HG02870 (cell line): Measurements from ENCODE around the gene TPD52L2.
"Not testable (repeated sequence)": the region's sequence is repeated elsewhere in the genome, so short reads cannot be mapped to it uniquely, and the experiment has no call there.

Experiments used
- ATAC-seq: cut with Tn5 transposase; IDR thresholded peaks from one replicate; pipeline ENCODE4 v1.9.1; 2021; ENCODE audit warnings: mild to moderate bottlenecking, moderate library complexity; ENCODE audit not compliant: unreplicated experiment

The TPD52L2 gene

DNA sequence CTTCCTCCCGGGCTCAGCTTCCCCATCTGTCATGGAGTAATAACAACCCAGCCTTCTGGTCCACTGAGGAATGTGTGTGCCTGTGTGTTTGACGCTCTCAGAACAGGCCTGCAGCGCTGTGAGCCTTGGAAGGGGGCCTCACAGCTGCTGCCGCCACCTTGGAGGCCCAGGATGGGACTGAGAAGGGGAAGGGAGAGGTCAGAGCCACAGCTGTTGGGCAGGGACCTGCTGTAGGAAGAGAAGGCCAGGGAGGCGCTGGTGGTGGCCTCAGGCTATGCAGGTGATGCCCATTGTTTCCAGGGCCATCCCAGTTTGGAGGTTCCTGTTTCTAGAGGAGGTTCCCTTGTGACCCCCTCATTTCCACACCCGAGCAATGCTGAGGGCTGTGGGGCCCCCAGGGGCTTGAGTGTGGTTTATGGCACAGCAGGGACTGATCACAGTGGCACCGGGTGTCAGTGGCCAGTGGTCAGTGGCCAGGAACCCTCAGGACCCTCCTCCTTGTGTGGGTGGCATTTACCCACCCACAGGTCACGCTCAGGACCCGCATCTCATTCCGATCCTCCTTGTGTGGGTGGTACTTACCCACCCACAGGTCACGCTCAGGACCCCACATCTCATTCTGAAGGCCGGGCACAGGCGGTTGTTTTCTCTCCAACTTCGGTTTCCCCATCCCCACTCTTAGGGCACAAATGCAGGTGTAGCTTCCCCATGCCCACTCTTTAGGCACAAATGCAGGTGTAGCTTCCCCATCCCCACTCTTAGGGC, 14.0 kb downstream of the TPD52L2 start:
- no peak for ATAC-seq

DNA sequence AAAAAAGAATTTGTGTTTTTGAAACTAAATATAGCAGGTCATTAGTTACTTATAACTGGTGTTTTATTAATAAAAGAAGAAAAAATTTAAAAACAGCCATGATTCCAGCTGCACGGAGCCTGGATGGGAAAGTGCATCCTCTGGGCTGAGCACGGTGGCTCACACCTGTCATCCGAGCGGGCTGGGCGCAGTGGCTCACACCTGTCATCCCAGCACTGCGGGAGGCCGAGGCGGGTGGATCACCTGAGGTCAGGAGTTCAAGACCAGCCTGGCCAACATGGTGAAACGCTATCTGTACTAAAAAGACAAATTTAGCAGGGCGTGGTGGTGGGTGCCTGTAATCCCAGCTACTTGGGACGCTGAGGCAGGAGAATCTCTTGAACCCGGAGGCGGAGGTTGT, 15.8 kb downstream of the TPD52L2 start:
- ATAC-seq, result not testable (repeated sequence)

DNA sequence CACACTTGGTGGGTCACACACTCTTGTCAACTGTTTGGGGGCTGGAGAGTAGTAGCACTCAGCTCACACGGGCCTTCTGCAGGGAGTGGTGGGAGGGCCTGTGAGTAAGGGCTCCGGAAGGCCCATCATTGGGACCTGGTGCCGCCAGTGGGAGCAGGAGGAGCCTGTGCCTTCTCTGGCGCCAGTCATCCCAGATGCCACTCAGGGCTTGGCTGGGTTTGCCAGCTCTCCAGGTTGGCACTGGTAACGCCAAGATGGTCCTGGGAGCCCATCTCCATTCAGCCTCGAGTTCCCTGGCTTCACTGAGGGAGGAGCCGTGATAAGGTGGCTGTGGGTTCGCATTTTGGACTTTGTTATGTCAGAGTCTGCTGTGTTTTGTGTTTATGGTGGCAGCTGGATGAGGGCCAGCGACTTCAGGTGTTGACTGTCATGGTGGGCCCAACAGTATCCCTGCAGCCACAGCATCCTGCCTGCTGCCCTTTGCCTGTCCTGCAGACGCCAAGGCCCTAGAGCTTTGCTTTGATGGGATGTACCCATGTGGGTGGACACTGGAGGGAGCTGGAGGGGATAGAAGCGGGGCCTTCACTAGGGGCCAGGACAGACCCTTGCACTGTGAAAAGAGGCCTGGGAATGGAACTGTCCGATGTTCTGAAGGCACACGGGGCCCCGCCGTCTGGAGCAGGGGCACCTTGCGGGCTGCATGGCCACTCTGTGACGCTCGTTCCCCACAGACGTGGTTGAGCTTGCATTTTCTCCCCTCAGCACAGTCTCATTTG, 16.6 kb downstream of the TPD52L2 start:
- no peak for ATAC-seq

DNA sequence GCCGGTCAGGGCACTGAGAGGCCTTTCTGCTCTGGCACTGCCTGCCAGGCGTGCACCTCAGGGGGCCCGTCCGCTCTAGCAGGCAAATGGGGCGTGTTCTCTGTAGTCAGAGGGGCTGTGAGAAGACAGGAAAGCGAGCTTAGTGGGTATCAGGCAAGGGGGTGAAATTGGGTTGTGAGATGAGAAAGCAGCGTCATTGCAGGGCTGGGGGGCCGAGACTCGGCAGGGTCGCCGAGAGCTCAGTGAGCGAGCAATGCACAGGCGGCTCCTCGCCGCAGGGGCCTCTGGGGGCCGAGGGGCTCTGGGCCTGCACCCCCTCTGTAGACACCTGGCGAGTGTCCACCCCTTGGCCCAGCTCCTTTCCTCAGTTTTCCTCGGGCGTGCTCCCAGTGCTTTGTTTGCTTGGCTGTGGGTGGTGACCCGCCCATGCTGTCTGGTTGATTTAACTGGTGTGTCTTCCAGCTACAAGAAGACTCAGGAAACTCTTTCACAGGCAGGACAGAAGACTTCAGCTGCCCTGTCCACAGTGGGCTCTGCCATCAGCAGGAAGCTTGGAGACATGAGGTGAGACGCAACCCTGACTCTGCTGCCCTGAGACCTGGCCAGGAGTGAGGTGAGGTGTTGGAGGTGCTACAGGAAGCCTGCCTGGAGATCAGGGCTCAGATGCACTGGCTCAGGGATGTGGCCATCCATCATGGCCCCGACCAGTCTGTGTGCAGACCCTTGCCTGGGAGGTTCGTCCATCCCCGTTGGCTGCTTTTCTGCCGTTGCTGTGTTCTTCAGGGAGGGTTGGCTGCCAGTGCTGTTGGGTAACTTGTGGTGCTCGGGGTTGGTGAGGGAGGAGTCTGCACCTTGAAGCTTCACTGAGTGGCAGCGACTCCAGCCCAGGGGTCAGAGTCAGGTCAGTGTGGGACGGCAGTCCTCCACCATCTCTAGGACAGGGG, 17.5 kb downstream of the TPD52L2 start:
- ATAC-seq, result no peak

DNA sequence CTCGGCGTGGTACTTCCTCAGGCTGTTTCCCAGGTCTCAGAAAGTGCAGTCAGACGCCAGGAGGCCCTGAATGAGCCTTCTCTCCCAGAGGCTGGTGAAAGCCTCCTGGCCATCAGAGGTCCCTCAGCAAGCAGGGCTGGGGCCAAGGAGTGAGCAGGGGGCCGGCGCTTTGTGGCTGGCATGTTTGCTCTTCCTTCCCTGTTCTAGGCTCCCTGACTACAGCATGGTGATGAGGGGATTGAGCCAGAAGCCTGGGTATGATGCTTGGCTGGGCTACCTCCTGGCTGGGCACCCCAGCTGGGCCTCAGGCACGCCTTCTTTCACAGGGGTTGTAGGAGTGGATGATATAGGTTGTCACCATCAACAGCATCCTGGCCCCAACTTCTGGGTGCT, 18.1 kb downstream of the TPD52L2 start:
- ATAC-seq, result no peak

DNA sequence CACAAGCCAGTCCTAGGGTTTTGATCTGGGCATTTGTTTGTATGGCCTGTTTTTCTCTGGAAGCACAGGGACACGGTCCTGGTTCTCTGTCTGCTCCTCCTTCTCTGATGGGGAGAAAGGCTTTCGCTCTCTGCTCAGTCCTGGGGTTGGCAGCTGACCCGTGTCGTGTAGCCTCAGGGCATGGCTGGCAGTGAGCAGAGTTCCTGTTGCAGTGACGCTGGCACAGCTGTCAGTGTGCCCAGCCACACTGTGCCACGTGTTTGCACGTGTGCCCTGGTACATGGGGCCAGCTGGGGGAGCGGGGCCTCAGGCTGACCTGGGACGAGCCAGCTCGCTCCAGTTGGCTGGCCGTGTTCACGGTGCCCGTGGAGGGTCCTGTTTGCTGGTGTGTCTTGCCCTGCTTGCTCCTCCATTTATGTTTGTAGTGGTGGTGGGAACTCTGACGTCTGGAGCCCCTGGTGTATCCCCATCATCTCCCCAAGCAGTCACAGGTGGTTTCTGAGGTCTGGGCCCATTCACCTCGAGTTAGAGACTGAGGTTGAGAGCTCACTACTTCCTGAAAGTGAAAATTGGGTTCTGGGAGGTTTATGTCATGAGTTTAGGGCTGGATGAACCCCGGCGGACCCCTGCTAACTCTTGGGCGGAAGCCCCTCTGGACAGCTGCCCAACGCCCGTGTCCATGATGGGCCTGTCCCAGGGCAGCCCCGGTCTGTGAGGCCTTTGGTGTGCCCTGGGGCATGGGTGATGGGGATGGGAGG, 19.6 kb downstream of the TPD52L2 start:
- no peak for ATAC-seq

DNA sequence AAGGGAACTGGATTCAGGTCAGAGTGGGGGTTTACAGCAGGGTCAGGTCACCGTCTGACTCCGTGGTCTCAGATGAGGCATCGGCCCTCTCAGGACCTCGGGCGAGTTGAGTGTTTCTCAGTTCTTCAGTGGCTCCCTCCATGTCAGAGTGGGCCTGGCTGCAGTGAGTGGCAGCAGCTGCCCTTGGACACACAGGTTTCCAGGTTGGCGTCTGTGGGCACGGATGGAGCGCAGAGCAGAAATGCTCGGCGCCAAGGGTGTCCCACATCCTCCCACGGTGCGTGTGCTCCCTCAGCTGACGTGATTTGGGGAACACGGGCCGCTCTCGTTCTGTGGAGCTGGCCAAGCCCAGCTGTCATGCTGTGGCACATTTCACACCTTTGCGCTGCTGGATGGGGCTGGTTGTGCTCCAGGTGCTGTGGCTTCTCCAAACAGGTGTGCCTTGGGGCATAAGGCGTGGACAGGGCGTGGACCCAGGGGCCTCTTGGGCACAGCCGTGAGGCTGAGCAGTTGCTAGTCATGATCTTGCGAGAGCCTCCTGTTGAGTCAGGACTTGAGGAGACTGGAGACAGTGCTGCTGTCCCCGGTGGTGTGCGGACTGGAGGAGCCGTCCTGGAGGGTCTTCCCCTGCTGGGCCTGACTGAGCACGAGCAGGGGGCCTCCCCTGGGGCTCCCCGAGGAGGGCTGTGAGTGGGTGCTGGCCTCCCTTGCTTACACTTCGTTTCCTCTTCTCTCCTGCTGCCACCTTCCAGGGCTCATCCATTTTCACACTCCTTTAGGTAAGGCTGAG, 20.4 kb downstream of the TPD52L2 start:
- ATAC-seq, result no peak

DNA sequence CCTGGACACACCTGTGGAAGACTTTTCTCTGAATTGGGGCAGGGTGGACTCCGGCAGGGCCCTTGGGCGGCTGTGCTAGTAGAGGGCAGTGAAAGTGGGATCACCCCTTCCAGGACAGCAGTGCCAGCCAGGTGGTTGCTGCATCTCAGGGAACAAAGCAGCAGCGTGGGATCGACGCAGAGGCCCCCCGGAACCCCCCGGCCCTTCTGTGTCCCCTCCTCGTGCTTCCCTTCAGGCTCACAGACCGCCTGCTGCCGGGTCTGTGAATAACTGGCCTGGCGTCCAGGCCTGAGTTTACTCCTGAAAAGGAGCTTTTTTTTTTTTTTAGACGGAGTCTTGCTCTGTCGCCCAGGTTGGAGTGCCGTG, 21.0 kb downstream of the TPD52L2 start:
- ATAC-seq, result no peak

DNA sequence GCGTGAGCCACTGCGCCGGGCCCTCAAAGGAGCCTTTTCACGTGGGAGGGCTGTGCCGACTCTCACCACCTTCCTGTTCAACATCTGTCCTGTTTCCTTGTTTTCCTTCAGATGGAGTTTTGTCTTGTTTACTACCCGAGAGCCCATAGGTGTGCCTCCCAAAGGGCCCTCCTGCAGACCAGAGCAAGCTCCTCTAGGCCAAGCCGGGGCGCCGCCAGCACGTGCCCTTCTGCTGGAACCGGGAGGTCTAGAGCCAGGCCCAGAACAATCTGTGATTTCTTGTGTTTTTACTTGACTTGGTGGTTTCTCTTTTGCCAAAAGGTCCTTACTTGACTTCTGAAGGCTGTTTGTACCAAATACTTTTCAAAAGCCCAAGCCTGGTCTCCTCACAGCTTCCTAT, 21.9 kb downstream of the TPD52L2 start:
- no peak for ATAC-seq

DNA sequence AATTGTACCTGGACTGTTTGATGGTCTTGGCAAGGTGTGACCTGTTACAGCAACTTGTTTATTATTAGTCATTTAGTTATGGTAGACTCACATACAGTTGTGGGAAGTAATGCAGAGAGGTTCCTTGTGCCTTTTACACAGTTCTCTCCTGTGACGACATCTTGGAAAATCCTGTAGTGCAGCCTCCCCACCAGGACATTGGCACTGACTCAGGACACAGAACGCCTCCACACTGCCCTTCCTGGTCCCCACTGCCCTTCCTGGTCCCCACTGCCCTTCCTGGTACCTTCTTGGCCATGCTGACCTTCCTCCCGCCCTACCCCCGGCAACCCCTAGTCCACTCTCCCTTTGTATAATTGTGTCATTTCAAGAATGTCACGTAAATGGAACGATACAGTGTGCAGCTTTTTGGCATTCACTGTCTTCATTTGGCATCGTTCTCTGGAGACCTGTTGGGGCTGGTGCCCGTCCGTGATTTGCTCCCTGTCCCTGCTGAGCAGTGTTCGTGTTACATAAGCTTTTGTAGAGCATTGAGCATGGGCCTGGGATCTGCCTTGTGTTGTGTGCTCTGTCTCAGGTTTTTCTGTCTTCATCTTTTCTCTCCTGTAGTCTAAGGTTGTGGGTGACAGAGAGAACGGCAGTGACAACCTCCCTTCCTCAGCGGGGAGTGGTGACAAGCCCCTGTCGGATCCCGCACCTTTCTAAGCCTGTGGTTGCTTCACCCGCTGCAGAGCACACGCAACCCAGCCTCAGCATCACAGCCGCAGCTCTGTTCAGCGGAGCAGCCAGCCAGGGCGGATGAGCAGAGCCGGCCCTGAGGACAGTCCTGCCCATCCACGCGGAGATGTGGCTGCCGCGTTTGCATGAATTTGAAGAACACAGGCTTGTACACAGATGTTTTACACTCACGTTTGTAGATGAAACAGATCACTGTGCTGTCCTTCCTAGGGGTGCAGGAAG, 24.5 kb downstream of the TPD52L2 start:
- ATAC-seq, result no peak

DNA sequence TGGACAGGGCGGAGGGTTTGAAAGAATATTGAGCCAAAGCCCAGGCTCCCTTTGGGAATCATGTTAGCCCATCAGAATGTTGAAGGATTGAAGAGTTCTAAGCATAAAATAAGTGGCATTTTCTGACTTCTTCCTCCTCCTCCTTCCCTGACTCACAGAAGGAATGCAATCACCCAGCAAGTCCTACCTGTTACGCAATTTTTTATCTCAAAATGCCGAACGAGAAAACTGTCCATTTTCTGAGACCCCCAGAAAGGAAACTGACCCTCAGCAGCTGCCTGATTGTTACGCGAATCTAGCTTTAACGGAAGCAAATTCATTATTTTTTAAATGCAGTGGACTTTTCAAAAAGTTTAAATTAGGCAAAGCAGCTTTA, 25.1 kb downstream of the TPD52L2 start:
- no peak for ATAC-seq

DNA sequence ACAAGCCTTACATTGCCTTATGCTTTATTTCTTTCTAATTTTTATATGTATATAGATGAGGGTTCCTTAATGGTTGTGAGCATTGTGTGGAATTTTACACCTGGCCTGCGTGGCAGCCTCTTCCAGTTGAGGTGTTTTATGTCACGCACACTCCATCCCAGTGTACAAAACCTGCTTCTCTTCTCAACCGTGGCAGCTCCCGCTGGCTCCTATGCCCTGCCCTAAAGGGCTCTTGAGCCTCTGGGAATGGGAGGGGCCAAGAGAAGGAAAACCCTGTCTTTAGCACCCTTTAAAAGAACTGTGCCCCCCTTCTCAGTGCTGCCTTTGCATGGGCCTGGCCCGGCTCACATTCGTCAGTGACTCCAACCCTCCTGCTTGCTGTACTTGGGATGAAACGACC, 25.5 kb downstream of the TPD52L2 start:
- ATAC-seq, result no peak

DNA sequence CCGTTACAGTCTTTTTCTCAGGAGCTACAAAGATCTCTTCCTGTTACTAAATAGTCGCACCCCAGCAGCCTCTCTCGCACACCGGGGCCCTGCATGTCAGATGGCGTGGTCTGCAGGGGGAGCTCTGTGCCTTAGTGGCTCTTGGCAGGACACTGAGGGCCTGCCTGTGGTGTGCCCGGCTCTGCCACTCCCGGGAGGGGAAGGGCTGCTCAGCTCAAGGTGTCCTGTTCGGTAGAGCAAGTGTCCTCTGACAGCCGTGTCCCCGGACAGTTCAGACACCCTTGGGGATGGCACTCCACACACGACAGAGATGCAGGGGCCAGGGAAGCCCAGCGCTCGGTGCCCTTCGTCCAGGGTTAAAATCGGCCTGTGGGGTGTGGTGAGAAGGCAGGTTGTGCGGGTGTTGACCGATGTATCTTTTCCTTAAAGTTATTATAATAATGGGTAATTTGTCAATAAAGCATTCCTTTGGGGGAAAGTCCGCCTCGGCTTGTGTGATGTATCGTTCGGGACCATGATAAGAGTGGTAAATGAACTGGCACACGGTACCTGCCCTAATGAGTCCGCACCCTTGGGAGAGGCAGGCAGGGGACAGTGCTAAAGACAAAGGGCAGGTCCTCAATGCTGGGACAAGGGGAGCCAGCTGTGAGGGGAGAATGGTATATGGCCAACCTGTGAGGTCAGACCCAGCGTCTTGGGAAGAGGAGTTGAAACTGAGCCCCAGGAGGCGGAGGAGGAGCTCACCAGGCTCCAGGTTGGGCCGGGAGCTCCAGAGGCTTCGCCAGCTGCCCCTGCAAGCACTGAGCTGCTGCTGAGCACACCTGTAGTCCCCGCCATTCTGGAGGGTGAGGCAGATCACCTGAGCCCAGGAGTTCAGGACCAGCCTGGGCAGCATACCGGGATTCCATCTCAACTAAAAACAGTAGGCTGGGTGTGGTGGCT, 26.3 kb downstream of the TPD52L2 start:
- no peak for ATAC-seq

DNA sequence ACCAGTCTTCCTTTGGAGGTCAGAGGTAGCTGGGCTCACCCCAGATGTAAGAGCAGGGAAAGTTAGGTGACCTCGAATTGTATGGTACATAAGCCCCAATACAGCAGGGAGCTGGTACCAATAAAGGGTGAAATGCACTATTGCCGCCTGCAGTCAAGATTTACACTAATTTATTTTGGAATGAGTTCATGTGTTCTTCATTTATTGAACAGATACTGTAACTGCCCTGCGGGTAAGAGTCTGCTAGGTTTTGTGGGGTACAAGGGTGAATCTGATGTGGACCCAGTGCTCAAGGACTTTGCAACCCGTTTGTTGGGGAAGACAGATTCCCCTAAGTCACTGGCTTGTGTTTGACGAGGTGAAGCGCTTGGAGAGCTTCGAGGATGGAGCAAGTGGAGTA, 27.3 kb downstream of the TPD52L2 start:
- ATAC-seq, result no peak

DNA sequence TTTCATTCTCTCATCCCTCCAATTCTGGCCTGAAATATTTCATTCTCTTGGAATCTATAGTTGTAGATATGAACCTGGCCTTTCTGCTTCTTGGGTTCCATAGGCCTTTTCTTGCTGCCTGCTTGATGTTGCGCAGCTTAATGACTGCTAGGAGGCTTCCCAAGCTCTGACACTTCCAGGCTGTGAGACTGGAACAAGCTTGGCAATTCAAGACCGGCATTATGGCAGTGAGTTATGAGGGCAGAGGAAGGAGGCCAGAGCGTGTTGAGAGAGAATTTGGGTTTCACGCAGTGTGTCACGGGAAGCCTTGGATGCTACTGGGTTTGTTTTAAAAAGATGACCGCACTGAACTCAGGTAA, 28.9 kb downstream of the TPD52L2 start:
- no peak for ATAC-seq

DNA sequence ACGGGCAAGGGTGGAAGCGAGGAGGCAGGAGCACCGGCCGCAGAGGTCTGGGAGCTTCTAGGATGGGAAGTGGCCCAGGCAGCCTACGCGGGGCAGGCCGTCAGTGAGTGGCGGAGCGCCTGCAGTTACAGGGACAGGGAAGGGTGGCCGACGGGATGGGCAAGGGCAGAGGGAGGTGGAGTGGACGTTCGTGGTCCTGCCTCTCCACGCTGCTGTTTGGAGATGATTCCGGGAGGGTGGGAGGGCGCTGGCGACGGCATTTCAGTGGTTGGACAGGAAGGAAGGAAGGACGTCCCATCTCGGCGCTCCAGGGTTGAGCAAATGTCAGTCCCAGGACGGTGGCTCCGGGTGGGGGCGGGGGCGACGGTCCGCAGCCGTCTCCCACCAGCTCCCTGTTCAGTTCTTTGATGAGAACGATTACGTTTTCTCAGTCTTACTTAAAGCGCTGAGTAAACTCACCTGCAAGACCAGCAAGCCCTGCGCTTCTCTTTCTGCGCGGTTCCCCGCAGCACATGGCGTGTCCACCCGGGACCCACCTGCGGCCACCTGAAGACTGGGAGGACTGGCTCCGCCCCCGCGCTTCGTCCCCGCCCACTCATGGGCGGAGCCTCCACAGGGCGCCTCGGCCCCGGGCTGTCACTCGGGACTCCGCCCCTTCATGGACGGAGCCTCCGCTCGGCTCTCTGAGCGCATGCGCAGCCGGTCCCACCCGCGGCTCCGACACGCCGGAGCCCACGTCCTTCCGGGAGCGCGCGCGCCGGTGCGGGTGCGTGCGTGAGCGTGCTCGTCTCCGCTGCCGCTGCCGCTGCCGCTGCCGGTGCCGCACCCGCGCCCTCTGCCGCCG, 29.5 kb downstream of the TPD52L2 start, which contains the start of gene DNAJC5:
TSS of gene DNAJC5 (plus strand) at position 769 of the 844 bp plus-strand sequence. CDS start 33,220 bp downstream, outside the sequence.
- ATAC-seq, result peak; percentile 71
